ENCODE data around the gene SCART1. TPM values are rescaled to one million over a fixed set of nuclear protein-coding genes. Genes with fewer than 3 reads are reported as not detected.

SCART1 gene
- total RNA-seq, 4 donors from 2014 or later = 4.8 to 8.1 (median 6.1) TPM

DNA sequence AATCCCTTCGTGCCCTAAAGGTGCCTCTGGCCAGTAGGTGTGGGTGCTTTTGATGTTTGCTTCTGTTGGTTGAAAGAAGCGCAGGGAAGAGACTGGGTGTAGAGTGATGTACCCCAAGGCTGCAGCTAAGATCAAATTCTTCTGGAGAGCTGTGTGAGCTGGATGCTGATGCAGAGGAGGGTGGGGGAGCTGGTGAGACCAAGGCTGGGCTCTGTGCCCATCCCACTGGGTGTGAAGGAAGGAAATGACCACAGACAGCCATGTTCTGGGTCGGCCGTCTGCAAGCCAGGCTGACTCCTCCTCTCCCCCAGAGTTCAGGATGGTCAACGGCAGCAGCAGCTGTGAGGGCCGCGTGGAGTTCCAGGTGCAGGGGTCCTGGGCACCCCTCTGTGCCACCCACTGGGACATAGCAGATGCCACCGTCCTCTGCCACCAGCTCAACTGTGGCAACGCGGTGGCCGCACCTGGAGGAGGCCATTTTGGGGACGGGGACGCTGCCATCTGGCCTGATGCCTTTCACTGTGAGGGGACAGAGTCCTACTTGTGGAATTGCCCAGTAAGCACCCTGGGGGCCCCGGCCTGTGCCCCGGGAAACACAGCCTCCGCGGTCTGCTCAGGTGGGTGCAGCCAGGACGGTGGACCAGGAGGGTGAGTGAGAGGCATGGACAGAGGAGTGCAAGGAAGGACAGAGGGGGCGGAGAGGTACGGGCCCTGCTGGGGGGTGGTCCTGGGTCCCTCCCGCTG is 5.1 kb downstream of the SCART1 start:
- DNase-seq (ENCODE audit: low spot score in 2 of 2) = no peak
- Histone ChIP-seq H3K4me3 (no peak overlapping the region), H3K9me3 (peaks cover 0 to 16% (median 0%) of the 10 kb centered on the region in 4 donors), H3K27me3 (no peaks in the 10 kb centered on the region), H3K4me1 (no peaks in the 10 kb centered on the region), H3K36me3 (peaks cover 0 to 75% (median 0%) of the 10 kb centered on the region in 3 donors), H3K27ac (no peak overlapping the region)
- WGBS, 2 donors = 84 to 90% methylated on average over 16 to 21 of the region's 21 CpGs
- TF ChIP-seq CTCF (IDR thresholded peaks at IDR 0.05) = no peak
- TF ChIP-seq POLR2A (IDR thresholded peaks at IDR 0.05) = no peak
- TF ChIP-seq EP300 (IDR thresholded peaks at IDR 0.05) = no peak

DNA sequence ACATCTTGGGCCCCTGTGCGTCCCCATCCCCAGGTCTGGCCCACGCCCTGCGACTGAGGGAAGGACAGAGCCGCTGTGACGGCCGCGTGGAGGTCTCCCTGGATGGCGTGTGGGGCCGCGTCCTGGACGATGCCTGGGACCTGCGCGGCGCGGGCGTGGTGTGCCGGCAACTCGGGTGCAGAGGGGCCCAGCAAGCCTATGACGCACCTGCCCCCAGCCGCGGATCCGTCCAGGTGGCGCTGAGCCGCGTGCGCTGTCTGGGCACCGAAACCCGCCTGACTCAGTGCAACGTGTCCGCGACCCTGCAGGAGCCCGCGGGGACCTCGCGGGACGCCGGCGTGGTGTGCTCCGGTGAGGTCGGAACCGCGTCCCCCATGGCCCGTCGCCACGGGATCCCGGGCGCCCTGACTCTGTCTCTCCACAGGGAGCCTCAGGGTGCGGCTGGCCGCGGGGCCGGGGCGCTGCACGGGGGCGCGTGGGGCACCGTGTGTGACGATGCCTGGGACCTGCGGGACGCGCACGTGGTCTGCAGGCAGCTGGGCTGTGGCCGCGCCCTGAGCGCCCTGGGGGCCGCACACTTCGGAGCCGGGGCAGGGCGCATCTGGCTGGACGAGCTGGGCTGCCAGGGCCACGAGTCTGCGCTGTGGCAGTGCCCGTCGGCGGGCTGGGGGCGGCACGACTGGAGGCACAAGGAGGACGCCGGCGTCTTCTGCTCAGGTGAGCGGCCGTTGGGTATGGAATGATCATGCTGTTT is 5.9 kb downstream of the SCART1 start:
- Histone ChIP-seq H3K4me1 (no peaks in the 10 kb centered on the region), H3K9me3 (peaks cover 0 to 16% (median 0%) of the 10 kb centered on the region in 4 donors), H3K27ac (no peak overlapping the region), H3K27me3 (no peaks in the 10 kb centered on the region), H3K36me3 (peaks cover 0 to 82% (median 0%) of the 10 kb centered on the region in 3 donors), H3K4me3 (no peak overlapping the region)
- TF ChIP-seq POLR2A (IDR thresholded peaks at IDR 0.05) (no peak), EP300 (IDR thresholded peaks at IDR 0.05) (no peak), CTCF (IDR thresholded peaks at IDR 0.05) (no peak)
- no peak for DNase-seq (ENCODE audit: low spot score in 2 of 2)
- WGBS, 2 donors = 70 to 77% methylated on average over 33 to 79 of the region's 81 CpGs

DNA sequence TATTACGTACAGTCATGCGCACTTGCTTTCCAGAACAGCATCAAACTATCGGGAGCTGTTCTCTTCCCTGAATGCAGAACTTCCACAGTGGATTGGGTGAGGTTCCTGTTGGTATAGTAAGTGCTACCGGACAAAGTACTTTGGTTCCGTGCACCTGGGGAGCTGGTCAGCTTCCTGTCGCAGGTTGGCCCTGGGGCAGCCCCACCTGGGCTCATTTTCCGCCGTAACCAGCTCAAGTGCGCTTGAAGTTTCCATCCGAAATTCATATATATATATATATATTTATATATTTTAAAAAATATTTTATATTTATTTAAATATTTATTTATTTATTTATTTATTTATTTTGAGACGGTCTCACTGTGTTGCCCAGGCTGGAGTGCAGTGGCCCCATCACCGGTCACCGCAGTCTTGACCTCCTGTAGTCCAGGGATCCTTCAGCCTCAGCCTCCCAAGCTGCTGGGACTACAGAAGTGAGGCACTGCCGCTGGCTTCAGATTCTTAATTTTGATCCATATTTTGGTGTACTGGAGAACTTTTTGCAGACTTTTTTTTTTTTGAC is 6.5 kb downstream of the SCART1 start:
- Histone ChIP-seq H3K4me3 (no peak overlapping the region), H3K36me3 (peaks cover 0 to 86% (median 0%) of the 10 kb centered on the region in 3 donors), H3K27me3 (no peaks in the 10 kb centered on the region), H3K4me1 (no peaks in the 10 kb centered on the region), H3K9me3 (peaks cover 0 to 16% (median 0%) of the 10 kb centered on the region in 4 donors), H3K27ac (no peak overlapping the region)
- no peak for TF ChIP-seq EP300 (IDR thresholded peaks at IDR 0.05)
- TF ChIP-seq POLR2A (IDR thresholded peaks at IDR 0.05) = no peak
- WGBS, 2 donors = 93% methylated on average over 14 of the region's 14 CpGs
- no peak for DNase-seq (ENCODE audit: low spot score in 2 of 2)

DNA sequence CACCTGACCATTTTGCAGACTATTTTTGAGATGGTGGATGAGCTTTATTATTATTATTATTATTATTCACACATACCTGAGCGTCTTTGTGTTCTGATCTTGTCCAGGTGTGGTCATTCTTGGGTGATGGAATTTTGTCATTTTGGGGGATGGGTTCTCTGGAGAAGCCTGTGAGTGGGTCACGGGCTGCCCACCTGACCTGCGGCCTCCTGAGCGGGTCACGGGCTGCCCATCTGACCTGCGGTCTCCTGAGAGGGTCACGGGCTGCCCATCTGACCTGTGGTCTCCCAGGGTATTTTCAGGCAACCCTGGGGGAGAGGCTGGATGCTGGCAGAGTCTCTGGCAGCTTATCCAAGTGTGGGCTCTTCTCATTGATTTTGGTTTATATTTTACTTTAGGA is 7.3 kb downstream of the SCART1 start:
- peaks cover 0 to 86% (median 0%) of the 10 kb centered on the region in 3 donors for H3K36me3 ChIP-seq
- WGBS, 2 donors = 86 to 90% methylated on average over 7 of the region's 7 CpGs

More for the DNA sequence above, 7.3 kb downstream of the SCART1 start:
- Histone ChIP-seq H3K9me3 (peaks cover 0 to 16% (median 0%) of the 10 kb centered on the region in 4 donors), H3K4me1 (no peaks in the 10 kb centered on the region), H3K27me3 (no peaks in the 10 kb centered on the region), H3K4me3 (no peak overlapping the region), H3K27ac (no peak overlapping the region)
- DNase-seq (ENCODE audit: low spot score in 2 of 2) = no peak
- TF ChIP-seq POLR2A (IDR thresholded peaks at IDR 0.05) (no peak), EP300 (IDR thresholded peaks at IDR 0.05) (no peak), CTCF (IDR thresholded peaks at IDR 0.05) (no peak)
